ENCODE data around the gene ANGPTL8.

The ANGPTL8 gene

GRCh38 chr19:11260996-11261395 lies 21.6 kb downstream of the ANGPTL8 start:
- Histone ChIP-seq H3K4me3 (ENCODE audit: low read length) (no peak overlapping the region), H3K27me3 (ENCODE audit: control insufficient read depth, insufficient read depth, low read length) (no peaks in the 10 kb centered on the region), H3K9ac (ENCODE audit: low read length) (peak overlapping the region; percentile 84), H3K9me3 (ENCODE audit: control insufficient read depth, low read length) (no peaks in the 10 kb centered on the region), H3K36me3 (ENCODE audit: control insufficient read depth, insufficient read depth, low read length) (no peaks in the 10 kb centered on the region), H3K4me1 (ENCODE audit: control insufficient read depth, insufficient read depth, low read length) (peaks cover 32% of the 10 kb centered on the region)

- H3K9me3 ChIP-seq (ENCODE audit: control insufficient read depth, low read length): no peaks in the 10 kb centered on the region
- H3K27me3 ChIP-seq (ENCODE audit: control insufficient read depth, insufficient read depth, low read length): no peaks in the 10 kb centered on the region
- peak overlapping the region; percentile 56 for H3K4me3 ChIP-seq (ENCODE audit: low read length)
- H3K4me1 ChIP-seq (ENCODE audit: control insufficient read depth, insufficient read depth, low read length): peaks cover 37% of the 10 kb centered on the region
- peak overlapping the region; percentile 84 for H3K9ac ChIP-seq (ENCODE audit: low read length)
- H3K36me3 ChIP-seq (ENCODE audit: control insufficient read depth, insufficient read depth, low read length): no peaks in the 10 kb centered on the region
Measured at GRCh38 chr19:11261431-11261970, 22.1 kb downstream of the ANGPTL8 start.

GRCh38 chr19:11261971-11262839 lies 22.8 kb downstream of the ANGPTL8 start, which contains the start of gene DOCK6:
Gene DOCK6, minus strand, starts transcription at chr19:11262524. Its CDS starts 84 bp downstream, at chr19:11262440.
- Histone ChIP-seq H3K9me3 (ENCODE audit: control insufficient read depth, low read length) (no peaks in the 10 kb centered on the region), H3K36me3 (ENCODE audit: control insufficient read depth, insufficient read depth, low read length) (no peaks in the 10 kb centered on the region)

GRCh38 chr19:11263726-11264125 lies 24.3 kb downstream of the ANGPTL8 start:
- H3K4me1 ChIP-seq (ENCODE audit: control insufficient read depth, insufficient read depth, low read length): peaks cover 58% of the 10 kb centered on the region
- H3K27me3 ChIP-seq (ENCODE audit: control insufficient read depth, insufficient read depth, low read length): no peaks in the 10 kb centered on the region
- no peaks in the 10 kb centered on the region for H3K9me3 ChIP-seq (ENCODE audit: control insufficient read depth, low read length)
- no peaks in the 10 kb centered on the region for H3K36me3 ChIP-seq (ENCODE audit: control insufficient read depth, insufficient read depth, low read length)
- H3K9ac ChIP-seq (ENCODE audit: low read length): no peak overlapping the region
- no peak overlapping the region for H3K4me3 ChIP-seq (ENCODE audit: low read length)

More at GRCh38 chr19:11261971-11262839, 22.8 kb downstream of the ANGPTL8 start, which contains the start of gene DOCK6:
- peak within 1 kb of the TSS; percentile 84 for H3K9ac ChIP-seq (ENCODE audit: low read length)
- H3K4me3 ChIP-seq (ENCODE audit: low read length): peak within 1 kb of the TSS; percentile 56
- H3K4me1 ChIP-seq (ENCODE audit: control insufficient read depth, insufficient read depth, low read length): peaks cover 44% of the 10 kb centered on the region
- no peaks in the 10 kb centered on the region for H3K27me3 ChIP-seq (ENCODE audit: control insufficient read depth, insufficient read depth, low read length)

- Histone ChIP-seq H3K9me3 (ENCODE audit: control insufficient read depth, low read length) (no peaks in the 10 kb centered on the region), H3K4me3 (ENCODE audit: low read length) (no peak overlapping the region), H3K4me1 (ENCODE audit: control insufficient read depth, insufficient read depth, low read length) (peaks cover 64% of the 10 kb centered on the region), H3K27me3 (ENCODE audit: control insufficient read depth, insufficient read depth, low read length) (no peaks in the 10 kb centered on the region), H3K36me3 (ENCODE audit: control insufficient read depth, insufficient read depth, low read length) (no peaks in the 10 kb centered on the region), H3K9ac (ENCODE audit: low read length) (peak overlapping the region; percentile 70)
Measured at GRCh38 chr19:11264452-11265176, 25.2 kb downstream of the ANGPTL8 start.

GRCh38 chr19:11265177-11265784 lies 25.9 kb downstream of the ANGPTL8 start:
- peak overlapping the region; percentile 70 for H3K9ac ChIP-seq (ENCODE audit: low read length)
- peak overlapping the region; percentile 60 for H3K4me3 ChIP-seq (ENCODE audit: low read length)
- no peaks in the 10 kb centered on the region for H3K27me3 ChIP-seq (ENCODE audit: control insufficient read depth, insufficient read depth, low read length)

GRCh38 chr19:11265785-11266236 lies 26.4 kb downstream of the ANGPTL8 start:
- Histone ChIP-seq H3K4me3 (ENCODE audit: low read length) (peak overlapping the region; percentile 60), H3K27me3 (ENCODE audit: control insufficient read depth, insufficient read depth, low read length) (no peaks in the 10 kb centered on the region), H3K9ac (ENCODE audit: low read length) (peak overlapping the region; percentile 70)

More at GRCh38 chr19:11265177-11265784, 25.9 kb downstream of the ANGPTL8 start:
- peaks cover 64% of the 10 kb centered on the region for H3K4me1 ChIP-seq (ENCODE audit: control insufficient read depth, insufficient read depth, low read length)
- H3K36me3 ChIP-seq (ENCODE audit: control insufficient read depth, insufficient read depth, low read length): no peaks in the 10 kb centered on the region
- no peaks in the 10 kb centered on the region for H3K9me3 ChIP-seq (ENCODE audit: control insufficient read depth, low read length)

GRCh38 chr19:11267316-11268085 lies 28.1 kb downstream of the ANGPTL8 start:
- peaks cover 63% of the 10 kb centered on the region for H3K4me1 ChIP-seq (ENCODE audit: control insufficient read depth, insufficient read depth, low read length)
- no peaks in the 10 kb centered on the region for H3K9me3 ChIP-seq (ENCODE audit: control insufficient read depth, low read length)
- no peaks in the 10 kb centered on the region for H3K36me3 ChIP-seq (ENCODE audit: control insufficient read depth, insufficient read depth, low read length)
- no peak overlapping the region for H3K4me3 ChIP-seq (ENCODE audit: low read length)
- no peaks in the 10 kb centered on the region for H3K27me3 ChIP-seq (ENCODE audit: control insufficient read depth, insufficient read depth, low read length)
- peak overlapping the region; percentile 25 for H3K9ac ChIP-seq (ENCODE audit: low read length)

More at GRCh38 chr19:11265785-11266236, 26.4 kb downstream of the ANGPTL8 start:
- no peaks in the 10 kb centered on the region for H3K9me3 ChIP-seq (ENCODE audit: control insufficient read depth, low read length)
- no peaks in the 10 kb centered on the region for H3K36me3 ChIP-seq (ENCODE audit: control insufficient read depth, insufficient read depth, low read length)
- H3K4me1 ChIP-seq (ENCODE audit: control insufficient read depth, insufficient read depth, low read length): peaks cover 64% of the 10 kb centered on the region

GRCh38 chr19:11268783-11269267 lies 29.4 kb downstream of the ANGPTL8 start:
- Histone ChIP-seq H3K9me3 (ENCODE audit: control insufficient read depth, low read length) (no peaks in the 10 kb centered on the region), H3K27me3 (ENCODE audit: control insufficient read depth, insufficient read depth, low read length) (no peaks in the 10 kb centered on the region), H3K36me3 (ENCODE audit: control insufficient read depth, insufficient read depth, low read length) (no peaks in the 10 kb centered on the region), H3K4me1 (ENCODE audit: control insufficient read depth, insufficient read depth, low read length) (peaks cover 61% of the 10 kb centered on the region), H3K9ac (ENCODE audit: low read length) (peak overlapping the region; percentile 13), H3K4me3 (ENCODE audit: low read length) (no peak overlapping the region)

GRCh38 chr19:11269408-11269807 lies 30.0 kb downstream of the ANGPTL8 start:
- Histone ChIP-seq H3K4me3 (ENCODE audit: low read length) (no peak overlapping the region), H3K9ac (ENCODE audit: low read length) (peak overlapping the region; percentile 13), H3K9me3 (ENCODE audit: control insufficient read depth, low read length) (no peaks in the 10 kb centered on the region), H3K4me1 (ENCODE audit: control insufficient read depth, insufficient read depth, low read length) (peaks cover 57% of the 10 kb centered on the region), H3K36me3 (ENCODE audit: control insufficient read depth, insufficient read depth, low read length) (no peaks in the 10 kb centered on the region), H3K27me3 (ENCODE audit: control insufficient read depth, insufficient read depth, low read length) (no peaks in the 10 kb centered on the region)

- Histone ChIP-seq H3K4me3 (ENCODE audit: low read length) (no peak overlapping the region), H3K9ac (ENCODE audit: low read length) (no peak overlapping the region), H3K36me3 (ENCODE audit: control insufficient read depth, insufficient read depth, low read length) (no peaks in the 10 kb centered on the region), H3K4me1 (ENCODE audit: control insufficient read depth, insufficient read depth, low read length) (peaks cover 19% of the 10 kb centered on the region), H3K9me3 (ENCODE audit: control insufficient read depth, low read length) (no peaks in the 10 kb centered on the region), H3K27me3 (ENCODE audit: control insufficient read depth, insufficient read depth, low read length) (no peaks in the 10 kb centered on the region)
Measured at GRCh38 chr19:11273296-11273695, 33.9 kb downstream of the ANGPTL8 start.

Measured in mucosa of stomach (tissue), 1 donor.